Stomach (tissue), 9 donors: ENCODE measurements around the gene TLK1. TPM values are rescaled to one million over a fixed set of nuclear protein-coding genes. Genes with fewer than 3 reads are reported as not detected.

Experiments
- DNase-seq, 2 donors: peaks; one replicate each; pipeline versions ENCODE4 v3.0.0 to v3.0.0-alpha.2; 2013 to 2019
- H3K27ac ChIP-seq, 5 donors: fragments of 200-600 bp in 4 of 5; sonication (generic) in 4 of 5; one replicate each; pipeline ENCODE4 v1.5.1; 2013 to 2019; ENCODE audit warnings: mild to moderate bottlenecking in 1 of 5, moderate library complexity in 1 of 5
- H3K27me3 ChIP-seq, 3 donors: fragments of 200-600 bp; sonication (generic); one replicate each; pipeline ENCODE4 v1.5.1; 2017 to 2019; ENCODE audit warnings: mixed run types in 1 of 3
- H3K36me3 ChIP-seq, 4 donors: fragments of 200-600 bp; sonication (generic); 1 replicate in 3 of 4; 2 replicates in 1 of 4; pipeline ENCODE4 v1.5.1; 2016 to 2019
- H3K4me1 ChIP-seq, 4 donors: fragments of 200-600 bp; sonication (generic); one replicate each; pipeline ENCODE4 v1.5.1; 2016 to 2019
- H3K4me3 ChIP-seq, 4 donors: fragments of 200-600 bp; sonication (generic) in 3 of 4; one replicate each; pipeline ENCODE4 v1.5.1; 2016 to 2019; ENCODE audit warnings: mild to moderate bottlenecking in 1 of 4
- H3K9me3 ChIP-seq, 4 donors: fragments of 200-600 bp; sonication (generic); one replicate each; pipeline ENCODE4 v1.5.1; 2016 to 2019
- CTCF ChIP-seq, 7 experiments: fragments of 450-650 bp in 4 of 7; fragments of 200-600 bp in 3 of 7; sonication (generic) in 3 of 7; IDR thresholded peaks; one replicate each; pipeline ENCODE4 v1.5.1; 2016 to 2019; ENCODE audit warnings: antibody characterized with exemption in 7 of 7, control low read depth in 2 of 7, mild to moderate bottlenecking in 1 of 7
- EP300 ChIP-seq: sonication (generic); formaldehyde crosslinking; IDR thresholded peaks from one replicate; pipeline ENCODE4 v1.6.1; 2017; ENCODE audit warnings: antibody characterized with exemption
- POLR2A ChIP-seq, 4 donors: fragments of 450-650 bp; IDR thresholded peaks; one replicate each; pipeline ENCODE4 v1.6.1; 2016; ENCODE audit warnings: antibody characterized with exemption in 4 of 4, control low read depth in 2 of 4, mild to moderate bottlenecking in 1 of 4, moderate library complexity in 1 of 4
- POLR2AphosphoS5 ChIP-seq, 3 donors: sonication (generic); formaldehyde crosslinking; IDR thresholded peaks; one replicate each; pipeline ENCODE4 v1.6.1; 2016; ENCODE audit warnings: antibody characterized with exemption in 3 of 3
- WGBS, 5 donors: extraction: QIAGEN DNeasy Blood & Tissue Kit in 3 of 5; methylation state at CpG; one replicate each; pipeline versions ENCODE4 v1.1.5 to v1.1.7; 2013 to 2018; 5-methylcytosine and 5-hydroxymethylcytosine counted together
- intact Hi-C: fragments of 100-400 bp; cut with DNase I; formaldehyde crosslinking; loops from one replicate; pipeline ENCODE4 v1.15.1; 2023; ENCODE audit warnings: low total_unique reads
- polyA plus RNA-seq, 3 donors: library from polyadenylated mRNA; stranded (reverse); fragments of 200-250 nt; gene quantifications; one replicate each; pipeline ENCODE4 v1.2.3, GENCODE V29; 2013
- total RNA-seq, 5 donors: library from RNA; depleted of rRNA; stranded (reverse); fragments of >200 nt; gene quantifications; one replicate each; pipeline versions ENCODE4 v1.1.0 to v1.2.3, GENCODE V29; 2014 to 2016
- donor health status: healthy with polysubstance abuse.
- donor health status: Bipolar disorder and iron deficiency.
- donor health status: healthy.

The TLK1 gene
- total and polyA plus RNA-seq, 8 donors: 10.1 to 135 (median 14.4) TPM

GRCh38 chr2:171185941-171186340, 25.2 kb upstream of the TLK1 start:
- Histone ChIP-seq H3K4me1 (peaks cover 0 to 11% (median 3%) of the 10 kb centered on the region in 4 donors), H3K27ac (peak overlapping the region in 1 of 5 donors; percentile 3), H3K36me3 (no peaks in the 10 kb centered on the region), H3K27me3 (no peaks in the 10 kb centered on the region), H3K4me3 (no peak overlapping the region), H3K9me3 (no peaks in the 10 kb centered on the region)
- WGBS, 5 donors: 69 to 83% (median 77%) methylated on average over 3 of the region's 3 CpGs
- DNase-seq: peak in 1 of 2 donors; percentile 36
- intact Hi-C loops: no loop called here
- no peak for TF ChIP-seq POLR2AphosphoS5 (IDR thresholded peaks at IDR 0.05)
- no peak for TF ChIP-seq EP300
- no peak for TF ChIP-seq CTCF (IDR thresholded peaks at IDR 0.05)
- no peak for TF ChIP-seq POLR2A (IDR thresholded peaks at IDR 0.05)

- no peaks in the 10 kb centered on the region for H3K27me3 ChIP-seq
- intact Hi-C loops: no loop called here
- 65 to 76% (median 72%) methylated on average over 2 of the region's 2 CpGs for WGBS, 5 donors
- H3K27ac ChIP-seq: peak overlapping the region in 1 of 5 donors; percentile 3
- peaks cover 0 to 11% (median 3%) of the 10 kb centered on the region in 4 donors for H3K4me1 ChIP-seq
- no peak for TF ChIP-seq EP300
- no peak for TF ChIP-seq POLR2AphosphoS5 (IDR thresholded peaks at IDR 0.05)
- no peak for TF ChIP-seq CTCF (IDR thresholded peaks at IDR 0.05)
- no peak for TF ChIP-seq POLR2A (IDR thresholded peaks at IDR 0.05)
- no peak overlapping the region for H3K4me3 ChIP-seq
- no peak for DNase-seq
- no peaks in the 10 kb centered on the region for H3K9me3 ChIP-seq
- no peaks in the 10 kb centered on the region for H3K36me3 ChIP-seq
These were observed 24.6 kb upstream of the TLK1 start for GRCh38 chr2:171185165-171185818.

- peaks cover 0 to 11% (median 3%) of the 10 kb centered on the region in 4 donors for H3K4me1 ChIP-seq
- DNase-seq: no peak
- H3K9me3 ChIP-seq: no peaks in the 10 kb centered on the region
- no peak overlapping the region for H3K27ac ChIP-seq
- WGBS, 5 donors: 34 to 39% (median 38%) methylated on average over 9 of the region's 9 CpGs
- H3K27me3 ChIP-seq: no peaks in the 10 kb centered on the region
- H3K4me3 ChIP-seq: no peak overlapping the region
- TF ChIP-seq EP300 (no peak), POLR2AphosphoS5 (IDR thresholded peaks at IDR 0.05) (no peak), POLR2A (IDR thresholded peaks at IDR 0.05) (no peak), CTCF (IDR thresholded peaks at IDR 0.05) (no peak)
- H3K36me3 ChIP-seq: no peaks in the 10 kb centered on the region
- intact Hi-C loops: no loop called here
These were observed 20.7 kb upstream of the TLK1 start for GRCh38 chr2:171181064-171182049.

GRCh38 chr2:171180229-171180930, 19.7 kb upstream of the TLK1 start:
- Histone ChIP-seq H3K4me3 (no peak overlapping the region), H3K9me3 (no peaks in the 10 kb centered on the region), H3K27me3 (no peaks in the 10 kb centered on the region), H3K4me1 (peaks cover 0 to 11% (median 2%) of the 10 kb centered on the region in 4 donors), H3K36me3 (no peaks in the 10 kb centered on the region), H3K27ac (no peak overlapping the region)
- DNase-seq: no peak
- TF ChIP-seq POLR2A (IDR thresholded peaks at IDR 0.05) (no peak), POLR2AphosphoS5 (IDR thresholded peaks at IDR 0.05) (no peak), EP300 (no peak), CTCF (IDR thresholded peaks at IDR 0.05) (no peak)
- 78 to 88% (median 83%) methylated on average over 3 of the region's 3 CpGs for WGBS, 5 donors
- intact Hi-C loops: no loop called here
